ENCODE measurements around the gene ZBTB9.
"Not testable (repeated sequence)": the region's sequence is repeated elsewhere in the genome, so short reads cannot be mapped to it uniquely, and the experiment has no call there.

The ZBTB9 gene

DNA sequence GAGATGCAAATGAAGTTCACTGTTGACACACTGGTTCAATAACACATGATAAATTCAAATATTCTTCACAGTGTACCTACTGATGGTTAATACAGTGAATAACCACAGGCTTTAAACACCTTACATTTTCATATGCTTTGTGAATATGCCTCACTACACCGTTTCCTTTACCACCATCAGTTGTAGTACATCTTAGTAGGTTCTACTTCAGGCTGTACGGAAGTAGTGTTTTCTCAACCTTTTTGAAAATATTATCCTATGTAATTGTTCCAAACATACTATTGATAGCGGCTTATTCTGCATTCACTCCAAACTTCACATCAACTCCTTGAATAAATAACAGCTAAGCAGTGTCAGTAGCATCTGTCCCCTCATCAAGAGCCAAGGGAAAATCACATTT is 15.3 kb downstream of the ZBTB9 start:
- no peak for DNase-seq

DNA sequence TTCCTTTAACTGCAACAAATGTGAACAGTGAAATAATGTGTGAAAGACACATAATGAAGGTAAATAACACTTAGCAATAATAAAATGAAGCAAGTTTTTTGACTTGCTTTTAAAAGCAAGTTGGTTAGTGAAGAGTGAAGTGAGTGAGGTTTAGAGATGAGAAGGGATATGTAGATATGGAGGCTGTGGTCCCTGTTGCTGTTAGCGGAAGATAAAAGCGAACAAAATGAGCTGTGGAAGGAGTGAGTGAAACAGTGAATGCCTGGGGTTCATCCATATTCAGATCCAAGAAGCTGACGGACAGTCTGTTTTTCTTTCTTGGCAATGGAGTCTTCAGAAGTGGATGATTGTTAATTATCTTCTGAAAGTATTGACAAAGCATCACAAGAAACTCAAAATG is 23.5 kb downstream of the ZBTB9 start:
- DNase-seq: no peak

DNA sequence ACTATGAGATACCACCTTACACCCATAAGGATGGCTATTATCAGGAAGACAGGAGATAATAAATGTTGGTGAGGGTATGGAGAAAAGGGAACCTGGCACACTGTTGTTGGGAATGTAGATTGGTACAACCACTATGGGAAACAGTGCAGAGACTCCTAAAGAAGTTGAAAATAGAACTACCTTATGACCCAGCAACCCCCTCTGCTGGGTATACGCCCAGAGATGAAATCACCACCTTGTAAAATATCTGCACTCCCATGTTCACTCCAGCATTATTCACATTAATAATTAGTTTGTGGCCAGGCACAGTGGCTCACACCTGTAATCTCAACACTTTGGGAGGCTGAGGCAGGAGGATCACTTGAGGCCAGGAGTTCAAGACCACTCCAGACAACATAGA is 26.8 kb downstream of the ZBTB9 start:
- DNase-seq: no peak

DNA sequence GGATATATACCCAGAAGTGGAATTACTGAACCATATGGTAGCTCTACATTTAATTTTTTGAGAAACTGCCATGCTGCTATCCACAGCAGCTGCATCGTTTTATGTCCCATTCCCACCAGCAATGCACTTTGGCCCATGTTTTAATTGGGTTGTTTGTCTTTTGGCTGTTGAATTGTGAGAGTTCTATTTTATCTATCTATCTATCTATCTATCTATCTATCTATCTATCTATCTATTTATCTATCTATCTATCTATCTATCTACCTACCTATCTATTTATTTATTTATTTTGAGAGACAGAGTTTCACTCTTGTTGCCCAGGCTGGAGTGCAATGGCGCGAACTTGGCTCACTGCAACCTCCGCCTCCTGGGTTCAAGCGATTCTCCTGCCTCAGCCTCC is 28.2 kb downstream of the ZBTB9 start:
- DNase-seq: not testable (repeated sequence)

DNA sequence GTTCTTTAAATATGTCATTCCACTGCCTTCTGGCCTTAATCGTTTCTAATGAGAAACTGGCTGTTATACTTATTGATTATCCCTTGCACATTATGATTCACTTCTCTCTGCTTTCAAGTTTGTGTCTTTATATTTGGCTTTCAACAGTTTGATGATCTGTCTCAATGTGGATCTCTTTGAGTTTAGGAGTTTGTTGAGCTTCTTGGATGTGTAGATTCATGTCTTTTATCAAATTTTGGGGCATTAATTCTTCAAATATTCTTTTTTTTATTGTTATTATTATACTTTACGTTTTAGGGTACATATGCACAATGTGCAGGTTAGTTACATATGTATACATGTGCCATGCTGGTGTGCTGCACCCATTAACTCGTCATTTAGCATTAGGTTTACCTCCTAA is 29.3 kb downstream of the ZBTB9 start:
- DNase-seq: no peak

DNA sequence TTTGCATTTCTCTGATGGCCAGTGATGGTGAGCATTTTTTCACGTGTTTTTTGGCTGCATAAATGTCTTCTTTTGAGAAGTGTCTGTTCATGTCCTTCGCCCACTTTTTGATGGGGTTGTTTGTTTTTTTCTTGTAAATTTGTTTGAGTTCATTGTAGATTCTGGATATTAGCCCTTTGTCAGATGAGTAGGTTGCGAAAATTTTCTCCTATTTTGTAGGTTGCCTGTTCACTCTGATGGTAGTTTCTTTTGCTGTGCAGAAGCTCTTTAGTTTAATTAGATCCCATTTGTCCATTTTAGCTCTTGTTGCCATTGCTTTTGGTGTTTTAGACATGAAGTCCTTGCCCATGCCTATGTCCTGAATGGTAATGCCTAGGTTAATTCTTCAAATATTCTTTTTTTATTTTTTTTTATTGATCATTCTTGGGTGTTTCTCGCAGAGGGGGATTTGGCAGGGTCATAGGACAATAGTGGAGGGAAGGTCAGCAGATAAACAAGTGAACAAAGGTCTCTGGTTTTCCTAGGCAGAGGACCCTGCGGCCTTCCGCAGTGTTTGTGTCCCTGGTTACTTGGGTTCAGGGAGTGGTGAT is 30.4 kb downstream of the ZBTB9 start:
- not testable (repeated sequence) for DNase-seq

DNA sequence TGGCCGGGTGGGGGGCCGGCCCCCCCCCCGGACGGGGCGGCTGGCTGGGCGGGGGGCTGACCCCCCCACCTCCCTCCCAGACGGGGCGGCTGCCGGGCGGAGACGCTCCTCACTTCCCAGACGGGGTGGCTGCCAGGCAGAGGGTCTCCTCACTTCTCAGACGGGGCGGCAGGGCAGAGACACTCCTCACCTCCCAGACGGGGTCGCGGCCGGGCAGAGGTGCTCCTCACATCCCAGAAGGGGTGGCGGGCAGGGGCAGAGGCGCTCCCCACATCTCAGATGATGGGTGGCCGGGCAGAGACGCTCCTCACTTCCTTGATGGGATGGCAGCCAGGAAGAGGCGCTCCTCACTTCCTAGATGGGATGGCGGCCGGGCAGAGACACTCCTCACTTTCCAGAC is 31.3 kb downstream of the ZBTB9 start:
- not testable (repeated sequence) for DNase-seq

DNA sequence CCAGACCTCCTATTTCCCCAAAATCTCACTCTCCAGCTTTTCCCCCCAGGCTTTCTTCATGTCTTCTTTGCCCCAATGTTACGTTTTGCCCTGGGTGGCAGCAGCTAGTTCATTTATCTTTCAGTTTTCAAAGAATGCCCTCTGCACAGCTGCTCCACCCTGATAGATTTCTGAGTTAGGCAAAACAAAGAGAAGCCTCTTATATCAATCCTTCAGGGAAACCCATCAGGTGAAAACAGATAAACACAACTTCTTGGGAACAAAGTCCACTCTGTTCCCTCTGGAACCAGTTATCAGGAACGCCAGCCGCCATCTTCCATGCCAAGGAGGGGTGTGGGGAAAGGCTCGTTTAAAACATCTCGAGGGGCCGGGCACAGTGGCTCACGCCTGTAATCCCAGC is 34.0 kb downstream of the ZBTB9 start:
- no peak for DNase-seq

DNA sequence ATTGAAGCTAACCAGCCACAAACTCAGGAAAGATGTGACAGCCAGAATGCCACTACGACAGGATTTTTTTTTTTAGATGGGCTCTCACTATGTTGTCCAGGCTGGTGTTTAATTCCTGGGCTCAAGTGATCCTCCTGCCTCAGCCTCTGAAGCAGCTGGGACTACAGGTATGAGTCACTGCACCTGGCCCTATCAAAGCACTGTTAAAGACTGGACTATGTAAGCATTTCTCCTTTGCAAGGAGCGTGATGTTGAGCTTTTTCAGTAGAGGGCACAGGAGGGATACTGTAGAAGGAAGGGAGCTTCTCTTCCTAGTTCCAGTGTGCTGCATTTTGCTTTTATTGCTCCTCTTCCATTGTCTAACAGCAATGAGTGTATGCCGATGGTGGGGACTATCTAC is 35.8 kb downstream of the ZBTB9 start:
- DNase-seq: no peak

DNA sequence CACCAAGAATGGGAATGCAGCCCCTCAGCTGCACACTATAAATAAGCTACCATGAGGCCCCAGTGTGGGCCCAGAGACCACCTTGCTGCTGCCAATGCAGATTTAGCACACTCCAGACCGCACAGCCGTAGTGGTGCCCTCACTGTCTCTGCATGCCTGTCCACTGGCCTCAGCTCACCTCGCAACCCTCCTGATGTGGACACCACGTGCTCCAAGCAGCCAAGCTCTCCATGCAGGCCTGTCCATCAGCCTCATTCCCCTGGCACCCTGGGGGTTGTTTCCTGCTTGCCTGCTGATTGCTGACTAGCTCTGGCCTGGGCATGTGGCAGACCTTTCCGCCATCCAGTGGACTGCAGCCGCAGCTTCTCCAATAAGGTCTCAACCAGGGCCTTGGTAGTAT is 36.2 kb downstream of the ZBTB9 start:
- no peak for DNase-seq

DNA sequence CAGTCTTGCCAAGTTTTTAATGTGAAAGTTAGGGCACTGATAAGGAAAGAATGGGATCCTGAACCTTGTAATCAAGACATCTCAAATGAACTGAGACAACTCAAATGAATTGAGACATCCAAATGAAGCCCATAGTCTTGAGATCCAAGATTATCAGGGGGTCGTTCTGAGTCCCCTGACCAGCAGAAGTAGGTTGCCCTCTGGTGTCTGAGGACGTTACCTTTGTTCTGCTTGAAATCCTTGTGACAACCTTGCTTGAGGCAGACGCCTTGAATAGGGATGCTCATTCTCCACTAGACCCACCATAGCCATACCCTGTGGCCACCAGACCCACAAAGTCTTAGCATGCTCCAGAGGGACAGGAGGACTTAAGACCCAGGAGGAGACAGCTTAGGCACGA is 37.7 kb downstream of the ZBTB9 start:
- no peak for DNase-seq

DNA sequence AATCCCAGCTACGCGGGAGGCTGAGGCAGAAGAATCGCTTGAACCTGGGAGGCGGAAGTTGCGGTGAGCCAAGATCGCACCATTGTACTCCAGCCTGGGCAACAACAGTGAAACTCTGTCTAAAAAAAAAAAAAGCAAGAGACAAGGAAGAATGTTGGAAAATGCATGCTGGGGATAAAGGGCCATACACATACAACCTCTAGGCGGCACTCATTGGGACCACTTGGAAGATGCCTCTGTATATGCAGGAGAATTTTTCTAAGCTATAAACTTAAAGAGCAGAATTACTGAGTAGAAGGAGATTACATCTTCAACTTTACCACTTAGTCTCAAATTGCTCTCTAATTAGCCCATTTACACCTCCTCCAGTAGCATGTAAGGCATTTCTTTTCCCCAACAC is 42.8 kb downstream of the ZBTB9 start:
- no peak for DNase-seq

DNA sequence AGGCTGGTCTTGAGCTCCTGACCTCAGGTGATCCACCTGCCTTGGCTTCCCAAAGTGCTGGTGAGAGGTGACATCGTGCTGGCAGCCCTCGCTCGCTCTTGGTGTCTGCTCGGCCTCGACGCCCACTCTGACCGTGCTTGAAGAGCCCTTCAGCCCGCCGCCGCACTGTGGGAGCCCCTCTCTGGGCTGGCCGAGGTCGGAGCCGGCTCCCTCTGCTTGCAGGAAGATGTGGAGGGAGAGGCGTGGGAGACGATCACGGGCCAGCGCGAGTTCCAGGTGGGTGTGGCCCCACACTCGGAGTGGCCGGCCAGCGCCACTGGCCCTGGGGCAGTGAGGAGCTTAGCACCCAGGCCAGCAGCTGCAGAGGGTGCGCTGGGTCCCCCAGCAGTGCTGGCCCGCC is 48.1 kb downstream of the ZBTB9 start:
- no peak for DNase-seq

DNA sequence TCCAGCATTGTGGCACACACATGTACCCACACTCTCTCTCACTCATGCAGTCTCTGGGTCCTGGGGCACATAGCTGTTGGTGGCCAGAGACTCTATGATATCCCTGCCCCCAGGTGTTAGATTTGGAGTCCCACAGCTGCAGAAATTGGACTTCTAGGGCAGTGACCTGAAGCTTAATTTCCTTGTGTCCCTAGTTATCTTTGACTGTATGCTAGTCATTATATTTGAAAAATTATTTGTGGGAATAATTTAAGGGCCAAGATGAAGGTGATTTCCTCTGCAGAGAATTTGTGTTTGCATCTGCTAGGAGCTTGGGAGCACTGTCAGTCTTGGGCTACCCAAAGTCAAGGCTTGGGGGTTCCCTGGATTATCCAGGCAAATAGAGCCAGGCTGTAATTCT is 50.1 kb downstream of the ZBTB9 start:
- no peak for DNase-seq

DNA sequence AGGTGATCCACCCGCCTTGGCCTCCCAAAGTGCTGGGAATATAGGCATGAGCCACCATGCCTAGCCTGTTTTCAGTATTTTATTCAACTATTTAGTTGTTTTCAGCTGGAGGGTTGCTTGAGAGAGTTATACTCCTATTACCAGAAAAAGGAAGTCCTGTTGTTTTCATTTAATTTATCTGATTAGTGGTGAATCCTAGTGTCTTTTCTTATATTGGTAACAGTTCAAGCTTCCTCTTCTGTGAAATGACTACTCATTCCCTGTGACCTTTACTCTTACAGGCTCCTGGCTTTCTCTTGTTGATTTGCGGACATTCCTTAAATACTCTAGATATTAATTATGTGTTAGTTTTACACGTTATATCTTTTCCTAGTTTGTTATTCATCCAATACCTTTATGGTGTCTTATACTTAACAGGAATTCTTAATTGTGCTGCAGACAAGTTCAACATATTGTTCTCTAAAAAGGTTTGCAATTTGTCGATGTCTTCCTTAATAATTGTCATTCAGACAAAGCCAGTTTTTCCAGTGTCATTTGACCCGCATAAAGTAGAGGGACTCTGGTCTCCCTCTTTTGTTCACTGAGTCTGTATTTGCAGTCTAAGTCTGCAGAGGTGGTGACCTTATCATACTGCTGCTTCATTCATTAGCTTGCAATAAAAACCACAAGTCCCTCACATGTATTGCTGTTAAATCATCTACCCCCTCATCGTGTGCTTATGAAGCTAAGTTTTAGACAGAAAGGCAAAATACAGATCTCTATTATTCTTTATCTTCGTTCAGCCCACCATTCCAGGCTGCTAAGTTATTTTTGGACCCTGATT is 51.4 kb downstream of the ZBTB9 start:
- no peak for DNase-seq
